ENCODE results near the gene TMBIM4. TPM values are rescaled to one million over a fixed set of nuclear protein-coding genes. Genes with fewer than 3 reads are reported as not detected.

The TMBIM4 gene
- total RNA-seq, 1 experiment from 2014 or later = 51.1 TPM

DNA sequence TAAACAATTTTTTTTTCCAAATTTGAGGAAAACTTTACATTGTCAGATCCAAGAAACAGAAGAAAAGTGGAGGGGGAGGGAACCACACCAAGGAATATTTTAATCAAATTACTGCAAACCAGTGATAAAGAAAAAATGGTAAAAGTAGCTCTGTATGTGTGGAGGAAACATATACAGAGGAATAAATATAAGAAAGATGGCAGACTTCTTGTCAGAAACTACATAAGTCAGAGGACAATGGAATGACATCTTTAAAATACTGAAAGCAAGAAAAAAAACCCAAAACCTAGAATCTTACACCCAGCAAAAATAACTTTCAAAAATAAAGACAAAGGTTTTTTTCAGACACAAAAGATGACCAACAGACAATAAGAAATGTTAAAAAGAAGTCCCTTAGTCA is 29.1 kb downstream of the TMBIM4 start:
- TF ChIP-seq CEBPB (IDR thresholded peaks at IDR 0.05; ENCODE audit: low read depth) (no peak), TCF7L2 (IDR thresholded peaks at IDR 0.05; ENCODE audit: borderline replicate concordance, extremely low read depth, insufficient read depth, insufficient read length) (no peak), CBX3 (IDR thresholded peaks at IDR 0.05; ENCODE audit: low read depth) (peak; percentile 88), EGR1 (IDR thresholded peaks at IDR 0.05; ENCODE audit: low read depth) (no peak)
- CTCF ChIA-PET = no interaction called here

DNA sequence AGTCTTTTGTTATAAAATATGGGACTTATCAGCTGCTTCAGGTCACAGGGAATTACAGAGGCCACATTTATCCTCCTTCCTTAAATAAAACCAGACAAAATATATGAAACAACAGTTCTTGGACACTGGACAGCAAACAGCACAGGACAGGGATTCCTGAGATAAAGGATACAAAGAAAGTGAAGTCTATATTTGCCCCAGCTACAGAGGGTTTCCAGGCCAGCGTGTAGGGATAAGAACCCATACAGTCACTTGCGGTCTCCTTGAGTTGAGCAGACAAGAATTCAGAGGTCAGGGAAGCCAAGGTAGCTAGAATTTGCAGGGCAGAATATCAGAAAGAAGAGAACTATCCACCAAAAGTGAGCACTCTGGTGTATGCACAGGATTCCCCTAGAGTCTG is 30.5 kb downstream of the TMBIM4 start:
- no peak overlapping the region for H3K4me2 ChIP-seq (ENCODE audit: low read length)
- no peaks in the 10 kb centered on the region for H3K9me2 ChIP-seq (ENCODE audit: insufficient read depth)
- TF ChIP-seq ZFX (IDR thresholded peaks at IDR 0.05) (no peak), SP1 (IDR thresholded peaks at IDR 0.05; ENCODE audit: low read depth) (no peak), FOSL1 (IDR thresholded peaks at IDR 0.05; ENCODE audit: low read depth) (no peak), ZNF274 (IDR thresholded peaks at IDR 0.05; ENCODE audit: low read depth, low read length) (no peak), CEBPB (IDR thresholded peaks at IDR 0.05; ENCODE audit: low read depth) (no peak), ELF1 (IDR thresholded peaks at IDR 0.05; ENCODE audit: borderline replicate concordance, low read depth) (no peak)
- TF ChIP-seq, protein P1, sequence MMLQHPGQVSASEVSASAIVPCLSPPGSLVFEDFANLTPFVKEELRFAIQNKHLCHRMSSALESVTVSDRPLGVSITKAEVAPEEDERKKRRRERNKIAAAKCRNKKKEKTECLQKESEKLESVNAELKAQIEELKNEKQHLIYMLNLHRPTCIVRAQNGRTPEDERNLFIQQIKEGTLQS (IDR thresholded peaks at IDR 0.05) = 0 out of 2 replicates have a peak, but pooled peaks have one; percentile 8
- ChIA-PET CTCF (no interaction called here), RAD21 (ENCODE audit: low non-redundant PET in 1 of 2, low total read pairs in 2 of 2, uncharacterized antibody in 2 of 2, unreplicated experiment in 2 of 2) (no interaction called here), POLR2A (no interaction called here)
- no peak for ATAC-seq
- H2AFZ ChIP-seq (ENCODE audit: low read depth, low read length, poor library complexity, severe bottlenecking) = no peak overlapping the region
- H3K36me3 ChIP-seq (ENCODE audit: control insufficient read depth in 1 of 2, insufficient read depth in 2 of 2, low read length in 2 of 2) = peaks cover 10 to 60% of the 10 kb centered on the region in 2 experiments; a peak in 3 of 4 replicates
- no TSS peak for BruUV-seq (replicated peaks)
- intact Hi-C loops (cut with micrococcal nuclease) = no loop called here
- DNase-seq (ENCODE audit: low read depth, low spot score) = no peak
- H3K9me3 ChIP-seq (ENCODE audit: control insufficient read depth in 1 of 2, insufficient read depth in 1 of 2, low read depth in 1 of 2, low read length in 2 of 2) = peaks cover 18 to 26% of the 10 kb centered on the region in 2 experiments; a peak in 2 of 4 replicates
- no peak overlapping the region for H3K27ac ChIP-seq (ENCODE audit: low read depth, low read length)
- H3K9ac ChIP-seq (ENCODE audit: low read length) = no peak overlapping the region
- H3K4me1 ChIP-seq (ENCODE audit: control insufficient read depth in 1 of 2, insufficient read depth in 2 of 2, low read length in 2 of 2) = no peaks in the 10 kb centered on the region
- H3K4me3 ChIP-seq (replicated peaks in 1 of 2; ENCODE audit: low read depth in 1 of 2, low read length in 2 of 2) = no peak overlapping the region
- H3K27me3 ChIP-seq (ENCODE audit: insufficient read depth, low read length) = no peaks in the 10 kb centered on the region
- H4K20me1 ChIP-seq (ENCODE audit: insufficient read depth) = no peaks in the 10 kb centered on the region
- no peaks in the 10 kb centered on the region for H3K79me2 ChIP-seq (ENCODE audit: insufficient read depth, low read length)

More for the DNA sequence above, 29.1 kb downstream of the TMBIM4 start:
- no peaks in the 10 kb centered on the region for H3K79me2 ChIP-seq (ENCODE audit: insufficient read depth, low read length)
- no peak overlapping the region for H3K9ac ChIP-seq (ENCODE audit: low read length)
- intact Hi-C loops (cut with micrococcal nuclease) = no loop called here
- H3K9me3 ChIP-seq (ENCODE audit: control insufficient read depth in 1 of 2, insufficient read depth in 1 of 2, low read depth in 1 of 2, low read length in 2 of 2) = peaks cover 18 to 26% of the 10 kb centered on the region in 2 experiments; a peak in 2 of 4 replicates
- ChIA-PET RAD21 (ENCODE audit: low non-redundant PET in 1 of 2, low total read pairs in 2 of 2, uncharacterized antibody in 2 of 2, unreplicated experiment in 2 of 2) (no interaction called here), POLR2A (no interaction called here)
- H4K20me1 ChIP-seq (ENCODE audit: insufficient read depth) = no peaks in the 10 kb centered on the region
- H3K27ac ChIP-seq (ENCODE audit: low read depth, low read length) = no peak overlapping the region
- no peak overlapping the region for H3K4me2 ChIP-seq (ENCODE audit: low read length)
- no peaks in the 10 kb centered on the region for H3K27me3 ChIP-seq (ENCODE audit: insufficient read depth, low read length)
- no peak overlapping the region for H2AFZ ChIP-seq (ENCODE audit: low read depth, low read length, poor library complexity, severe bottlenecking)
- ATAC-seq = no peak
- no peak overlapping the region for H3K4me3 ChIP-seq (replicated peaks in 1 of 2; ENCODE audit: low read depth in 1 of 2, low read length in 2 of 2)
- H3K4me1 ChIP-seq (ENCODE audit: control insufficient read depth in 1 of 2, insufficient read depth in 2 of 2, low read length in 2 of 2) = peaks cover 0 to 8% of the 10 kb centered on the region in 2 experiments; a peak in 2 of 4 replicates
- no peak for DNase-seq (ENCODE audit: low read depth, low spot score)
- H3K36me3 ChIP-seq (ENCODE audit: control insufficient read depth in 1 of 2, insufficient read depth in 2 of 2, low read length in 2 of 2) = peaks cover 10 to 61% of the 10 kb centered on the region in 2 experiments; a peak in 3 of 4 replicates
- no TSS peak for BruUV-seq (replicated peaks)
- no peaks in the 10 kb centered on the region for H3K9me2 ChIP-seq (ENCODE audit: insufficient read depth)
